PC-9 (cell line): Measurements from ENCODE around the gene PDE1C. TPM values are rescaled to one million over a fixed set of nuclear protein-coding genes. Genes with fewer than 3 reads are reported as not detected.

Source experiments
- BruUV-seq: library from RNA; stranded (reverse); fragments of 400-500 nt; replicated peaks from 2 replicates; lab custom pipeline; 2021; lab: Mats Ljungman, UMichigan
- CTCF ChIA-PET: fragments of 300-600 bp; sonication (Branson Sonifier 250); formaldehyde crosslinking; loops from one replicate; lab custom pipeline; 2022; ENCODE audit warnings: antibody characterized with exemption; lab: Charles Lee
- POLR2A ChIA-PET: fragments of 300-600 bp; sonication (Branson Sonifier 250); formaldehyde crosslinking; loops from one replicate; lab custom pipeline; 2022; ENCODE audit warnings: antibody characterized with exemption; ENCODE audit not compliant: unreplicated experiment; lab: Charles Lee
- DNase-seq, 2 experiments: peaks; one replicate each; pipeline versions ENCODE4 v3.0.0 to v3.0.0-alpha.2; 2015 to 2022; ENCODE audit warnings: mixed read lengths in 1 of 2
- H2AFZ ChIP-seq: fragments of 200-600 bp; sonication (generic); 2 replicates; pipeline ENCODE4 v1.8.1; 2017; ENCODE audit warnings: antibody characterized with exemption
- H3F3A ChIP-seq: fragments of 200-600 bp; sonication (generic); 2 replicates; pipeline ENCODE4 v1.8.1; 2017; ENCODE audit warnings: antibody characterized with exemption, mild to moderate bottlenecking, low read depth; ENCODE audit not compliant: insufficient read depth
- H3K27ac ChIP-seq: fragments of 200-600 bp; sonication (generic); 2 replicates; pipeline ENCODE4 v1.6.1; 2016; ENCODE audit warnings: mixed run types
- H3K27me3 ChIP-seq: fragments of 200-600 bp; sonication (generic); 2 replicates; pipeline ENCODE4 v1.6.1; 2016; ENCODE audit warnings: low read depth, mixed run types; ENCODE audit not compliant: insufficient read depth
- H3K36me3 ChIP-seq: fragments of 200-600 bp; sonication (generic); 2 replicates; pipeline ENCODE4 v1.6.1; 2016; ENCODE audit warnings: low read depth, mixed run types
- H3K4me1 ChIP-seq: fragments of 200-600 bp; sonication (generic); replicated peaks from 2 replicates; pipeline ENCODE4 v1.6.1; 2016; ENCODE audit warnings: mixed run types; ENCODE audit not compliant: insufficient read depth
- H3K4me2 ChIP-seq: fragments of 200-600 bp; sonication (generic); 2 replicates; pipeline ENCODE4 v1.6.1; 2017; ENCODE audit warnings: mixed run types
- H3K4me3 ChIP-seq: fragments of 200-600 bp; sonication (generic); 2 replicates; pipeline ENCODE4 v1.6.1; 2016; ENCODE audit warnings: mixed run types
- H3K79me2 ChIP-seq: fragments of 200-600 bp; sonication (generic); 2 replicates; pipeline ENCODE4 v1.6.1; 2017; ENCODE audit warnings: low read depth, mixed run types
- H3K9me2 ChIP-seq: fragments of 200-600 bp; sonication (generic); 2 replicates; pipeline ENCODE4 v1.8.1; 2017; ENCODE audit warnings: mild to moderate bottlenecking; ENCODE audit not compliant: insufficient read depth
- H3K9me3 ChIP-seq: fragments of 200-600 bp; sonication (generic); 2 replicates; pipeline ENCODE4 v1.8.1; 2016; ENCODE audit warnings: low read depth; ENCODE audit not compliant: insufficient read depth
- H4K20me1 ChIP-seq: fragments of 200-600 bp; sonication (generic); 2 replicates; pipeline ENCODE4 v1.8.1; 2017; ENCODE audit not compliant: insufficient read depth
- CTCF ChIP-seq: fragments of 200-600 bp; sonication (generic); conservative IDR thresholded peaks from 2 replicates; pipeline ENCODE4 v1.6.1; 2017; ENCODE audit warnings: mixed run types, antibody characterized with exemption, mild to moderate bottlenecking, moderate library complexity
- EZH2 ChIP-seq: fragments of 200-600 bp; sonication (generic); IDR thresholded peaks from 2 replicates; pipeline ENCODE4 v1.8.0; 2017; ENCODE audit warnings: antibody characterized with exemption, low read depth
- intact Hi-C: fragments of 100-400 bp; cut with micrococcal nuclease; formaldehyde crosslinking; loops from one replicate; pipeline ENCODE4 v1.10.0; 2022; ENCODE audit not compliant: unreplicated experiment
- total RNA-seq: library from RNA; stranded (reverse); gene quantifications from 2 replicates; pipeline ENCODE4 v1.2.3, GENCODE V29; 2021

Gene PDE1C
- total RNA-seq, 1 experiment from 2014 or later = 1.7 TPM

- no peak for DNase-seq
- ChIA-PET POLR2A (no interaction called here), CTCF (no interaction called here)
- no peak overlapping the region for H3K27ac ChIP-seq
- H3F3A ChIP-seq = no peaks in the 10 kb centered on the region
- H3K9me3 ChIP-seq = no peaks in the 10 kb centered on the region
- no peaks in the 10 kb centered on the region for H4K20me1 ChIP-seq
- no peak overlapping the region for H2AFZ ChIP-seq
- no peaks in the 10 kb centered on the region for H3K9me2 ChIP-seq
- no TSS peak for BruUV-seq
- TF ChIP-seq EZH2 (no peak), CTCF (no peak)
- H3K27me3 ChIP-seq = no peaks in the 10 kb centered on the region
- H3K4me2 ChIP-seq = no peak overlapping the region
- H3K79me2 ChIP-seq = no peaks in the 10 kb centered on the region
- intact Hi-C loops = no loop called here
- no peak overlapping the region for H3K4me3 ChIP-seq
- no peaks in the 10 kb centered on the region for H3K4me1 ChIP-seq
- H3K36me3 ChIP-seq = no peaks in the 10 kb centered on the region
These were observed 23.5 kb upstream of the PDE1C start for GRCh38 chr7:32093415-32094408.

DNA sequence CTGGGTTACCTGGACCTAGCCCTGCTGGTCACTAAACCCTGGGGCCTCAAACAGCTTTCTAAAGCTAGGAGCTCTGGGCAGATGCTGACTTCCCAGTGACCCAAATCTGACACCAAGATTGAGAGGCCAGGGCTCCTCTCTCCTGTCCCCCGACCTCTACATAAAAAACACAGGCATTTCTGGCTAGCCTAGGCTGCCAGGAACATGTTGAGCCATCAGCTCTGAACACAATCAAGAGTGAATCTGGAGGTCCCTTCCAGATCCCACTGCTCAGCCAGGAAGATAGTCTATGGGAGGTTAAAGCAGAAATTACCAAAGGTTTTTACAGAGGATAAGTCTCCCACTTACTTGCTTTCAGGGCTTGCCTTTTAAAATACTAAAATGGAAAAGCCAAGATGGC, 22.1 kb upstream of the PDE1C start:
- H3K9me3 ChIP-seq = no peaks in the 10 kb centered on the region
- H3F3A ChIP-seq = no peaks in the 10 kb centered on the region
- no peak overlapping the region for H3K27ac ChIP-seq
- intact Hi-C loops = no loop called here
- no peak overlapping the region for H3K4me2 ChIP-seq
- H3K27me3 ChIP-seq = no peaks in the 10 kb centered on the region
- H3K4me1 ChIP-seq = no peaks in the 10 kb centered on the region
- TF ChIP-seq EZH2 (no peak), CTCF (no peak)
- no peaks in the 10 kb centered on the region for H3K36me3 ChIP-seq
- no peaks in the 10 kb centered on the region for H3K9me2 ChIP-seq
- no peak for DNase-seq
- CTCF ChIA-PET = no interaction called here
- H4K20me1 ChIP-seq = no peaks in the 10 kb centered on the region
- H3K79me2 ChIP-seq = no peaks in the 10 kb centered on the region
- POLR2A ChIA-PET = no interaction called here
- no TSS peak for BruUV-seq
- H2AFZ ChIP-seq = no peak overlapping the region
- no peak overlapping the region for H3K4me3 ChIP-seq

GRCh38 chr7:32091608-32092210, 21.5 kb upstream of the PDE1C start:
- no peaks in the 10 kb centered on the region for H3K27me3 ChIP-seq
- H3K36me3 ChIP-seq = no peaks in the 10 kb centered on the region
- no peak overlapping the region for H3K4me2 ChIP-seq
- H3F3A ChIP-seq = no peaks in the 10 kb centered on the region
- H3K9me3 ChIP-seq = no peaks in the 10 kb centered on the region
- no peaks in the 10 kb centered on the region for H3K9me2 ChIP-seq
- no TSS peak for BruUV-seq
- H3K79me2 ChIP-seq = no peaks in the 10 kb centered on the region
- no peak overlapping the region for H3K4me3 ChIP-seq
- intact Hi-C loops = no loop called here
- ChIA-PET POLR2A (no interaction called here), CTCF (no interaction called here)
- DNase-seq = no peak
- no peaks in the 10 kb centered on the region for H3K4me1 ChIP-seq
- H4K20me1 ChIP-seq = no peaks in the 10 kb centered on the region
- no peak overlapping the region for H3K27ac ChIP-seq
- H2AFZ ChIP-seq = no peak overlapping the region
- TF ChIP-seq EZH2 = no peak
- no peak for TF ChIP-seq CTCF
